ENCODE measurements around the gene UBXN10.
A peak's percentile ranks its signal among the peaks of the same experiment; 100 is the strongest.

UBXN10 gene

GRCh38 chr1:20184481-20184900 lies 1.4 kb upstream of the UBXN10 start:
- no peak for DNase-seq

DNA sequence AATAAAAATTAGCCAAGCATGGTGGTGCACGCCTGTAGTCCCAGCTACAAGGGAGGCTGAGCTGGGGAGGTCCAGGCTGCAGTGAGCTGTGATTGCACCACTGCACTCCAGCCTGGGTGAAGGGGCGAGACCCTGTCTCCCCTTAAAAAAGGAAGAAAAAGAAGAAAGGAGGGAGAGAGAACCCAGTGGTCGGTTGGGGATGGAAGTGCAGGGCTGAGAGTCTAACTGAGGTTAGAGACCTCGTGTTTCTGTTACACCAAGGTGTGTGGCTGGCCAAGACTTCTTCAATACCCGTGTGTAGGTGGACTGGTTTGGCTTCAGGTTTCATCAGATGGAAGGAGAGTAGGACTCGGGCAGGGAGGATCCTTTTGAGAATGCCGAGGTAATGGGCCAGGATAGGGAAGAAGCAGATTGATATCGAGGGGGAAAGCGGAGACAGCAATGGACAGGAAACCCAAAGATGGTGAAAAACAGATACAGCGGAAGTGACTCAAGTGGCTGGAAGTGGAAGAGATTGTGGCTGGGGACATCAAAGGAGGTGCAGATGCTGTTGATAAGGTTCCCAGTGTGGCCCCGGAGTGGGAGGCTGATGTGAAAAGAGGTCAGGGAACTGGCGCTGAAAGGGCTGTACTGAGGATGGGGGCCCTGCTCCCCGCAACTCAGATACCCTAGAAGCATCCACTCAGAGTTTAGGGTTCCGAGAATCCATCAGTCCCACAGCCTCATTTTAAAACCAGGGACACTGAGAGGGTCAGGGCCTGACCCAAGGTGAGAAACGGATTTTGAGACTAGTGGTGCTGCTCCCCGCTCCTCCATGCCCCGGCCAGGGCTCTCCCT lies 681 bp upstream of the UBXN10 start:
- no peak for DNase-seq

DNA sequence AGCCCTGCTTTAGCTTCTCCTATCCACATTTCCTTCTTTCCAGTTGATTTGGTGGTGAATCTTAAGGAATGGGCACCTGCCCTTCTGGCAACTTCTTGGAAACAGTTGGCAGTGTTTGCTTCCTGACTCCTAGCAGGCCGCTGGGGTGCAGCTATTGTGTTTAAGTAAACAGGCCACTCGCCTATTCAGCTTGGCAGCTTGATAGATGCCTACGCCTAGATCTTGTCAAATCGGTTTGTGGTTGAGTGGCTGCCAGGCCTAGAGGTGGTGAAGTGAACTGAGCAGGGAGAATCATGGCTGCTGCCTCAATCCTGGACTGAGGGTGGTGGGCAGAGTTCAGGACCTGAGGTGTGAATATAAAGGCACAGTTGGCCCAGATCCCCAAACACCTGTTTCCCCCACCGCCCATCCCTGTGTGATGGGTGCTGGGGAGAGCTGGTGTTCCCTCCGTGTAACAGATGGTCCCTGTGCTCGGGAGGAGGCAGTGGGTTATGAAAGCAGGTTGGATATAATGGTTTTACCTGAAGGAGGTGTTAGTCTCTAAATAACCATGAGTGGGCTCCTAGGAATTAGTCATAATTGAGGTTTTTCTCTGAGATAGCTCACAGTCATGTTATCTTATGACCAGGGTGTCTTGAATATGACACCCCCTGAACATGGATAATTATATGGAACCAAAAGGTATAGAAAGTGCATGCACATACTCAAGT lies 1.4 kb downstream of the UBXN10 start:
- peak in 1 of 2 experiments; percentile 5 for DNase-seq

DNA sequence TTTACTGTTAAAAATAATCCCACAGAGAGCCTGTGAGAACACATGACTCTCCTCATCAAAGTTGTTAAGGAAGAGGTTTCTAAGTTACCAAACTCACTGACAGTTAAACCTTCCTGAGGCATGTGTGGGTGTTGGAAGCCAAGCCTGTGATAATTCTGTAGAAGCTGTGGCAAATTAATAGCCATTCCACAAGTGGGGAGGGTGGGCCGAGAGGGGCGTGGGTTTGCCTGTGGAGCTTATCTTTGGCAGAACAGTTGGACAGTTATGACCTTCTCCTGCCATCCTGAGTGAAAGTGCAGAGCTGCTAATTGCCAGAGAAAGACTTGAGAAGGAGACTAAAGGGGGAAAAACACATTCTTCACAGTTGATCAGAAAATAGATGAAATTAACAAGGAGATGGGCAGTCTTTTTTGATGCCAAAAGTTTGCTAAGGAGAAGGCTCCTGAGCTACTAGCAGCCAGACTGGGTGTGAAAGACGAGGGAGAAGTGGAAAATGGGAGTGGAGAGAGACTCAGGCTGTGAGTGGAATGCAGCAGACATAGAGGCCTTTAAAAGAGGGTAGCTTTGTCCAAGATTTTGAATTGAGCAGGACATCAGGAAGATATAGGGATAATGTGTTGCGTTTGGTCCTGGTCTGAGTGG lies 2.0 kb downstream of the UBXN10 start:
- DNase-seq = no peak

- no peak for DNase-seq
Measured at GRCh38 chr1:20188455-20188817, 2.5 kb downstream of the UBXN10 start.

GRCh38 chr1:20189664-20190063 lies 3.8 kb downstream of the UBXN10 start:
- DNase-seq = no peak

- DNase-seq = no peak
Measured at GRCh38 chr1:20190256-20191160, 4.6 kb downstream of the UBXN10 start.

DNA sequence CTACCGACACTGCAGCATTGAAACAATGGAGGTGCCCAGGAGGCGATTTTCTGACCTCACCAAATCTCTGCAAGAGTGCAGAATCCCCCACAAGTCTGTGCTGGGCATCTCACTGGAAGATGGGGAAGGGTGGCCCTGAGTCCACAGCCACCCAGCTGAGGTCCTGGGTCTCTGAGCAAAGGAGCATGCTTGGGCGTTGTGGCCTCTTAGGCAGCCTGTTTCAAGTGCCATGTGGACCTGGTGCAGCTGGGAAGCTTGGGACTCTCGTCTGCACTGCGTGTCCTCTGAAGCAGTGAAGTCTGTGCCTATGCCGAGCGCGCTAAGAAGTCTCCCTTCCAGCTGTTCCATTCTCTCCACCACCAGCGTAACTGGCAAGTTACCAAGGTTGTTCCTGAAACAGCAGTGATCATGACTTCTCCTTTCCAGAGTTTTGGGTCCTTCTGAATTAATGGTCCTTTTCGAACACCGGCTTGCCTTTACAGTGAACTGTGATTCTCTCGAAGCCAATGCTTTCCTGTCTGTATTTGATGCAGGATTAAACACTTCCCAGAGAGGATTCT lies 5.5 kb downstream of the UBXN10 start:
- no peak for DNase-seq

GRCh38 chr1:20192364-20192763 lies 6.5 kb downstream of the UBXN10 start:
- DNase-seq = no peak

- no peak for DNase-seq
Measured at GRCh38 chr1:20192871-20193411, 7.0 kb downstream of the UBXN10 start.

DNA sequence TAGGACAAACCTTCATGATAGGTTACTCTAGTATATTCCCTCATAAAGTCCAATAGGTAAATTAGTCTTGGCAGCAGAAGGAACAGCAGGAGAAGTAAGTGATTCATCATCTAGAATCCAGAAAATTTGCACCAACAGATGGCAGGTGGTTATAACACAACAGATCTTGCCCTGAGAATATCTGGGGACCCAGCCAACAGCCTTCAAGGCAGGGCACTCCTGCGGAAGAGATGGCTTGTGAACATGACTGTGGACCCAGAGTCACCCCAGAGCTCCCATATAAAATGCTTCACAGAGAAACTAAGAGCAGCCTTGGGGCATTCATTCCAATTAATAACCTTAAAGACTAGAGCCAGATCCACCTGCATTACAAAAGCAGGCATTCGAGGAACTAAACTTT lies 8.3 kb downstream of the UBXN10 start:
- no peak for DNase-seq

DNA sequence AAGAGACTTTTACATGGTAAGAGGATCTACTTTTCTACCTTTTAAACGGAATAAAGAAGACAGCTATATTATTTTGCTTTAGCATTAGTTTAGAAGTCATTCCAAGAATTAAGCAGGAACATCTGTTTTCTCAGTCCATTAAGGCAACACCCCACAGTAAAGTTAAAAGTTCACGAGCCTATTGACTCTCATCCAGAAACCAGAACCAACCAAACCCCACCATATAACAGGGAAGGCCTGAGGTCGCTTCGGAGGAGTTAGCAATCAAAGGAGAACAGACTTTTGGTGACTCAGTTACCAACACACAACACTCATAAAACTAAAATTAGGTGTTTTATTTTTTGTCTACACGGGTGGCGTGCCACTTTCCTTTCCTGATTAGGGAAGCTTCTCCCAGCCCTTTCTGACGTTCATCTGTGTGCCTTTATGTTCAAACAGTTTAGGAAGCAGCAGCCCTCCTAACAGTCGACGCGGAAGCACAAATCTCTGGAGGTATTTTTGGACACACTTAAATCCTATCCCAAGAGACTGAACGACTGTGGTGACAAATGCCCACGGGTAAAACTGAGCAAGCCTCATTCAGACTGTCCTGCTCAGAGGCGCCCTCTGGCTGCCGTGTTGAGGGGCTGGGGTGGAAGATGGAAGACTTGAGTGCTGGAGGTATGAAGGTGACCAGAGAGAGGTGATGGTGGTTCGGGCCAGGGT lies 9.0 kb downstream of the UBXN10 start:
- DNase-seq = peak; percentile 4 to 11

GRCh38 chr1:20195462-20195780 lies 9.5 kb downstream of the UBXN10 start:
- no peak for DNase-seq

GRCh38 chr1:20197329-20197791 lies 11.5 kb downstream of the UBXN10 start:
- no peak for DNase-seq

DNA sequence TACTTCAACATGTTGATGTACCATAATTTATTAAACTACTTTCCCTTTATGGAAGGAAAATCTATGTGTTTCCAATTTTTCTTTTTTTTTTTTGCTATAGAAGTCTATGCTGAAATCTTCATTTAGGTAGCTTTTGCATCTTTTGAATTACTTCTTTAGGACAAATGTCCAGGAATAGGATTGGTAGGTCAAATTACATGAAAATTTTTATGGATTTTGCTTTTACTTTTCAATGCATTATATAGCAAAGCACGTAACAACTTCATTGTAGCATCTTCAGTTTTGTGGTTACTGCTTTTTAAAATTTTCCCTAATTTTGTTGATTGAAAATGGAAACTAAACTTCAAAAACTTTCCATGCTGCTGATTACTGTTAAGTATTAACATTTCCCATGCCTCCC lies 12.4 kb downstream of the UBXN10 start:
- no peak for DNase-seq

DNA sequence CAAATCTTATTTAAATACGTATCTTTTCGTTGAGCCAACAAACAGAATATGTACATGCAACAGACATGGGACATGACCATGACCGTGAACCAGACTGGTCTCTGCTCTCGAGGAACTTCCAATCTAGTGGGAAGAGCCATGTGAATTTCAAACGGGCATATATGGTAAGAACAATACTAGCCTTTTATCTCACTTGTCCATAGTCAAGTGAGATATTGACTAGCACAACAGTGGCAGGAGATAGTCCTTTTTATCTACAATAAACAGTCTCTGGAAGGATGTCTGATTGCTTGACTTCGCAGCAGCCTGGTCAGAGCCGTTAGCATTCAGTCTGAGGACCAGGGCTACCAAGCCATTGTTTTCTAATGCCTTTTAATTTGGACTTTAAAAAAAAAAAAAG lies 13.0 kb downstream of the UBXN10 start:
- DNase-seq = no peak

- no peak for DNase-seq
Measured at GRCh38 chr1:20199403-20199802, 13.5 kb downstream of the UBXN10 start.

DNA sequence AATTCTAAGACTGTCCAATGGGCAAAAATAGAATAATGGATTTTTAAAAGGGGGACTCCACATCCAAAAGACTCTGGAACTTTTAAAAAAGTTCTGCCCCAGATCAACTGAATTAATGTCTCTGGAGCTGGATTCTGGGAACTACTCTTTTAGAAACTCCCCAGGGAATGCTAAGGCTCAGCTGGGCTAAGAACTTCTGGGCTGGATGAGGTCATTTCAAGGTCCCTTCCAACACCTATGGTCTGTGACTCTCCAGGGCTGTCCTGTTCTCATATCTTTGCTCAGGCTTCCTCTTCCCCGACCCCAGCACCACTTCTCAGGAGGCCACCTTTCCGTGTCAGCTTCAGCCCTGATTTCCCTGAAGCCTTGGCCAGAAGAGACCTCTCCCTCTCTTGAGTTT lies 13.9 kb downstream of the UBXN10 start:
- no peak for DNase-seq

GRCh38 chr1:20200966-20201365 lies 15.1 kb downstream of the UBXN10 start:
- no peak for DNase-seq

DNA sequence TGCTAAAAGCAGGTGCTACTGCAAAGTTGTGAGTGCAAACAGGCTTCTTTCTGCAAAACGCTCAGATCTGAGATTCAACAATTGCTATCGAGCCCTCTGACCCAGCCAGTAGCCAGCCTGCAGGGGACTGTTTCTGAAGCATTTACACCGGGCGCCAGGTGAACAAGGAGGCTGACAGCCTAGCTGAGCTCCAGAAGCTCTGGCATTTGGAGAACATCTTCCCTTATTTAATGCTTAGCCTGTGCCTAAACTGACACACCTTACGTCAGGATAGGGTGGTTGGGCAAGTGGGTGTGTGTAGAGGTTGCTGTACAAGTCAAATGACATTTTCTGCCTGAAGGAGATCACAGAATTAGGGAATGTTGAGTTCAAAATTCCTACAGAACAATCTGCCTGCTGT lies 16.3 kb downstream of the UBXN10 start:
- no peak for DNase-seq

- DNase-seq = no peak
Measured at GRCh38 chr1:20207546-20207945, 21.6 kb downstream of the UBXN10 start.

GRCh38 chr1:20209471-20209870 lies 23.6 kb downstream of the UBXN10 start:
- no peak for DNase-seq

All from NCI-H2081 (cell line).